RWPE1 (cell line): ENCODE data around the gene NBAS.
"Not testable (repeated sequence)": the region's sequence is repeated elsewhere in the genome, so short reads cannot be mapped to it uniquely, and the experiment has no call there.

Experiments used
- CTCF ChIA-PET: fragments of 350-600 bp; sonication (Branson Sonifier 250); formaldehyde crosslinking; extraction: SDS; loops from one replicate; lab custom pipeline; 2021; lab: Yijun Ruan, JAX
- POLR2A ChIA-PET: fragments of 400-600 bp; formaldehyde crosslinking; extraction: SDS; loops from one replicate; lab custom pipeline; 2020; ENCODE audit warnings: antibody characterized with exemption; ENCODE audit not compliant: low non-redundant PET; lab: Yijun Ruan, JAX
- DNase-seq: peaks from one replicate; pipeline ENCODE4 v3.0.0; 2012; ENCODE audit warnings: low spot score
- H3K27ac ChIP-seq: fragments of 450-650 bp; 2 replicates; pipeline ENCODE4 v1.5.1; 2017
- TF ChIP-seq, protein P1 (sequence below): fragments of 450-650 bp; conservative IDR thresholded peaks from 2 replicates; pipeline ENCODE4 v1.5.1; 2017; ENCODE audit warnings: low read depth, mild to moderate bottlenecking

The NBAS gene

DNA sequence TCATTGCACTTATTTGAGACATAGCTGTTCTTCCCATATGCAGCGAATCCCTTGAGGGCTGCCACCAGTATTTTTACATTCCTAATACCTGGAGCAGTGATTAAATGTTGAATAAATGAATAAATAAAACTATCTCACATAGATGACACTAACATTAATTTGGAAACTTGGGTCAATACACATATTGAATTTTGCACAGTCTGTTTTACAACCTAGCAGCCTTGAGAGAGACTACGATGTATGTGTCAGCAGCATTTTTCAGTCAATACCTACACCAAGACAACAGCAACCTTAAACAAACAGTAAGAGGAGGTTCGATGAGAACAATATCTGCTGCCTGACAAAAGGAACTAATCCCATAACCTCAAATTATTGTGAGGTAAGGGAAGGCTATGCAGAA is 53.4 kb downstream of the NBAS start:
- no peak for DNase-seq
- H3K27ac ChIP-seq: no peak overlapping the region
- CTCF ChIA-PET: no interaction called here
- POLR2A ChIA-PET: no interaction called here
- TF ChIP-seq, protein P1, sequence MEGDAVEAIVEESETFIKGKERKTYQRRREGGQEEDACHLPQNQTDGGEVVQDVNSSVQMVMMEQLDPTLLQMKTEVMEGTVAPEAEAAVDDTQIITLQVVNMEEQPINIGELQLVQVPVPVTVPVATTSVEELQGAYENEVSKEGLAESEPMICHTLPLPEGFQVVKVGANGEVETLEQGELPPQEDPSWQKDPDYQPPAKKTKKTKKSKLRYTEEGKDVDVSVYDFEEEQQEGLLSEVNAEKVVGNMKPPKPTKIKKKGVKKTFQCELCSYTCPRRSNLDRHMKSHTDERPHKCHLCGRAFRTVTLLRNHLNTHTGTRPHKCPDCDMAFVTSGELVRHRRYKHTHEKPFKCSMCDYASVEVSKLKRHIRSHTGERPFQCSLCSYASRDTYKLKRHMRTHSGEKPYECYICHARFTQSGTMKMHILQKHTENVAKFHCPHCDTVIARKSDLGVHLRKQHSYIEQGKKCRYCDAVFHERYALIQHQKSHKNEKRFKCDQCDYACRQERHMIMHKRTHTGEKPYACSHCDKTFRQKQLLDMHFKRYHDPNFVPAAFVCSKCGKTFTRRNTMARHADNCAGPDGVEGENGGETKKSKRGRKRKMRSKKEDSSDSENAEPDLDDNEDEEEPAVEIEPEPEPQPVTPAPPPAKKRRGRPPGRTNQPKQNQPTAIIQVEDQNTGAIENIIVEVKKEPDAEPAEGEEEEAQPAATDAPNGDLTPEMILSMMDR: no peak

DNA sequence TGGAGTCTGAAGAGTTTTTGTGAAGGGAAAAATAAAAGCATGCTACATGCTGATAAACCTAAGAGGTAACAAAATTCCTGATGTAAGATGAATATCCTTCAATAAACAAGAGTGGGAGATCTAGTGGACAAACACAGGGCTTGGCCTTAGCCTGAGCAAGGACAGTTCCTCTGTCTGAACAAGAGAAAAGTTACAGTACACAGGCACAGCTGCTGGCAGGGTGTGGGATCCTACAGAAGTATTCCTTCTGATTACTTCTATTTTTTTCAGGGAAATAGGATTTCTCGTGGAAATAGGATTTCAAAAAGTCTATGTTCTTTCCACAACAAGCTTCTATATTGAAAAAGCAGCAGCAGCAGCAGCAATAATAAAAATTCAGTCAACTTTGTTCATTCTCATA is 54.1 kb downstream of the NBAS start:
- no peak overlapping the region for H3K27ac ChIP-seq
- ChIA-PET CTCF (no interaction called here), POLR2A (no interaction called here)
- no peak for DNase-seq
- TF ChIP-seq, protein P1: no peak

DNA sequence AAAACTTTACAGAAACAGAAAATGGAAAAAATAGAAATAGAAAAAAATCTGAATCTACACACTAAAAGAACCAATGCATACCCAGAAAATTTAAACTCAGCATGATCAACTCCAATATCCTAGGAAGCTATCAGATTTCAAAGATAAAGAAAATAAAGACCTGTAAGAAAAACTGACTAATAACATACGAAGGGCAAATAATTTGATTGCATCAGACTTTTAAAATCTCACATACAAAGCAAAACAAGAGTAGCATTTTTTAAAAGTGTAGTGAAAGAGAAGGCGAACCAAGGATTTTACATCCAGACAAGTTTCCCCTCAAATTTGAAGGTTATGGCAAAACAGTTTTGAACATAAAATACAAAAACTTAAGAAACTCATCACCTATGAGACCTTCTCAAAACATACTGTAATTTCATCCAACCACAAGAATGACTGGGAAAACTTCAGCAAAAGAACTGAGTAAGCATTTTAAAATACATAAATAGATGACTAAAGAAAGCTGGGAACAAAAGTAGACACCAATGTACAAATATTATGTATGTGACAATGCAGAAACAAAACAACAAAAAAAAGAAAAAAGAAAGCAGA is 54.8 kb downstream of the NBAS start:
- TF ChIP-seq, protein P1: no peak
- no peak overlapping the region for H3K27ac ChIP-seq
- ChIA-PET POLR2A (no interaction called here), CTCF (no interaction called here)
- no peak for DNase-seq

DNA sequence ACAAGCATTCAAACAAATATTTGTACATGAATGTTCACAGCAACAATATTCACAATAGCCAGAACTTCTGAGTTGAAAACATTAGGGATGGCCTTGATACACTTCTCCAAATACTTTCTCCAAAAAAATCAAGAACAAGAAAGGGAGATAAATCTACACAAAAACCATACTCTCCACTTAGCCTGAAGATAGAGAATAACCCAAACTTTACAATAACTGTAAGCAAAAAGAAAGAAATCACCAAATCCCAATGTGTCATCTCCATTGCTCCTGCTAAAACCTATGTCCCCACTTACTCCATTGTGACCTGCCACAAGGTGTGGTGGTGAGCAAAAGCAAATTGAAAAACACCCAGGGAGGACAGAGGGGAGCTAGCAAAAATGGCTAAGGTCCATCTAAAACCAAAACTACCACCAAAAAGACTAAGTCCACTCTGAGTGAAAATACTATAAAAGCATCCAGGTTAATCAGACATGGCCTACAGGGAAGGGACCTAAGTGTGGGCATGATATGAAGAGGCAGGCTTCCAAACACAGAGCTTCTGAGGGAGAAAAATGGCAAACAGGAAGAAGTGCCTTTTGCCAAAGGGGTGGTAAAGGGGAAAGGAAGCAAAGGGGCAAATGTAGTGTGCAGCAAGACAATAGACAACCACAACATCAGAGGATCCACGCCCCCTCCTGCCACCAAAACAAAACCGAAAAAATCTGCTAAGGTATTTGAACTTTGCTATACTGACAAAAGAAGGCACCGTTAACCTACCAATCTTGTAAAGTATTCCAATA is 56.1 kb downstream of the NBAS start:
- CTCF ChIA-PET: interaction anchor here (0.6 kb wide), 2 partner anchors 45 to 365 kb away, joined by 3 read pairs; no protein-coding TSS in a partner anchor
- TF ChIP-seq, protein P1: no peak
- no peak for DNase-seq
- no peak overlapping the region for H3K27ac ChIP-seq
- POLR2A ChIA-PET: no interaction called here

DNA sequence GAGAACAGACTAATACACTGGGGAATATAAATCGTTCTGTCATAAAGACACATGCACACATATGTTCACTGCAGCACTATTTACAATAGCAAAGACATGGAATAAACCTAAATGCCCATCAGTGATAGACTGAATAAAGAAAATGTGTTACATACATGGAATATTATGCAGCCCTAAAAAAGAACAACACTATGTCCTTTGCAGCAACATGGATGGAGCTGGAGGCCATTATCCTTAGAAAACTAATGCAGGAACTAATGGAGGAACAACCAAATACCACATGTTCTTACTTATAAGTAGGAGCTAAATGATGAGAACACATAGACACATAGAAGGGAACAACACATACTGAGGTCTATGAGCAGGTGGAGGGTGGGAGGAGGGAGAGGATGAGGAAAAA is 61.9 kb downstream of the NBAS start:
- DNase-seq, CTCF ChIA-PET, H3K27ac ChIP-seq: not testable (repeated sequence)
- POLR2A ChIA-PET: interaction anchor here (0.7 kb wide), 1 partner anchor 17 kb away, joined by 12 read pairs; no protein-coding TSS in a partner anchor

DNA sequence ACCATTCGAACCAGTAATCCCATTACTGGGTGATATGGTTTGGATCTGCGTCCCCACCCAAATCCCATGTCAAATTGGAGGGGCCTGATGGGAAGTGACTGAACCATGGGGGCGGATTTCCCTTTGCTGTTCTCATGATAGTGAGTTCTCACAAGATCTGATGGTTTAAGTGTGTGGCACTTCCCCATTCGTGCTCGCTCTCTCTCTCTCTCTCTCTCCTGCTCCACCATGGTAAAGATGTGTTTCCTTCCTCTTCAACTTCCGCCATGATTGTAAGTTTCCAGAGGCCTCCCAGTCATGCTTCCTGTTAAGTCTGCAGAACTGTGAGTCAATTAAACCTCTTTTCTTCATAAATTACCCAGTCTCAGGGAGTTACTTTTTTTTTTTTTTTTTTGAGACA is 62.6 kb downstream of the NBAS start:
- DNase-seq: no peak
- H3K27ac ChIP-seq: no peak overlapping the region
- TF ChIP-seq, protein P1: no peak
- CTCF ChIA-PET: no interaction called here
- POLR2A ChIA-PET: interaction anchor here (0.7 kb wide), 1 partner anchor 16 kb away, joined by 12 read pairs; no protein-coding TSS in a partner anchor

DNA sequence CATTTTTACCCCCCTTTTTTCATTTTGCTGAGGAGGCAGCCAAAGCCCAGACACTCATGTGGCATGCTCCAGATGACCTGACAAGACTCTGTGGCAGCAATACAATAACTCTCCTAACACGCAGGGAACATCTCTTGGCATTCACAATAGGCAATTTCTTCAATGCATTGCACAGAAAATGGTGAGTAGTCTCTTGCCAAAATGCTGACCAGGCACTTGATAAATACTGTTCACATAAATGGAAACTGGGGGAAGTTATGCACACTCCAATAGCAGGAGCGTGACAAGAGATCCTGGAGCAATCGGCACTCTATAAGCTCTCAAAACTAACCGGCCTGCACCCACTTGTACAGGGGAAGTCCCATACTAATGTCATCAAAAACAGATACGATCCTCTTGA is 66.3 kb downstream of the NBAS start:
- no peak overlapping the region for H3K27ac ChIP-seq
- DNase-seq: no peak
- TF ChIP-seq, protein P1: no peak
- ChIA-PET CTCF (no interaction called here), POLR2A (no interaction called here)
